ENCODE measurements around the gene CST11. TPM values are rescaled to one million over a fixed set of nuclear protein-coding genes. Genes with fewer than 3 reads are reported as not detected.

The CST11 gene
- total RNA-seq, 1 donor, result not detected

- Histone ChIP-seq H3K4me2 (ENCODE audit: insufficient read depth, low read length) (no peak overlapping the region), H4K20me1 (ENCODE audit: insufficient read depth, low read length) (no peaks in the 10 kb centered on the region), H3K27ac (ENCODE audit: low read depth, low read length) (no peak overlapping the region), H3K36me3 (ENCODE audit: insufficient read depth, low read length) (no peaks in the 10 kb centered on the region), H3K9me3 (ENCODE audit: low read depth, low read length) (no peaks in the 10 kb centered on the region), H3K4me3 (ENCODE audit: insufficient read depth, low read length) (no peak overlapping the region), H2AFZ (ENCODE audit: low read length) (no peak overlapping the region), H3K27me3 (ENCODE audit: insufficient read depth, low read length) (no peaks in the 10 kb centered on the region), H3K4me1 (ENCODE audit: insufficient read depth, low read length) (no peaks in the 10 kb centered on the region), H3K79me2 (ENCODE audit: insufficient read depth, low read length) (no peaks in the 10 kb centered on the region)
- DNase-seq (ENCODE audit: insufficient read length, low spot score, missing footprints), result no peak
- TF ChIP-seq CTCF (IDR thresholded peaks at IDR 0.05; ENCODE audit: extremely low read depth, low read depth, low read length), result no peak
These were observed 16.8 kb downstream of the CST11 start for GRCh38 chr20:23435626-23436539.

- TF ChIP-seq CTCF (IDR thresholded peaks at IDR 0.05; ENCODE audit: extremely low read depth, low read depth, low read length), result no peak
- no peaks in the 10 kb centered on the region for H3K27me3 ChIP-seq (ENCODE audit: insufficient read depth, low read length)
- H3K9me3 ChIP-seq (ENCODE audit: low read depth, low read length), result no peaks in the 10 kb centered on the region
- no peak overlapping the region for H3K4me2 ChIP-seq (ENCODE audit: insufficient read depth, low read length)
- no peak for DNase-seq (ENCODE audit: insufficient read length, low spot score, missing footprints)
- no peaks in the 10 kb centered on the region for H3K36me3 ChIP-seq (ENCODE audit: insufficient read depth, low read length)
- H4K20me1 ChIP-seq (ENCODE audit: insufficient read depth, low read length), result no peaks in the 10 kb centered on the region
- no peaks in the 10 kb centered on the region for H3K4me1 ChIP-seq (ENCODE audit: insufficient read depth, low read length)
- no peak overlapping the region for H2AFZ ChIP-seq (ENCODE audit: low read length)
- H3K4me3 ChIP-seq (ENCODE audit: insufficient read depth, low read length), result no peak overlapping the region
- H3K27ac ChIP-seq (ENCODE audit: low read depth, low read length), result no peak overlapping the region
- no peaks in the 10 kb centered on the region for H3K79me2 ChIP-seq (ENCODE audit: insufficient read depth, low read length)
These were observed 18.0 kb downstream of the CST11 start for GRCh38 chr20:23434521-23435313.

DNA sequence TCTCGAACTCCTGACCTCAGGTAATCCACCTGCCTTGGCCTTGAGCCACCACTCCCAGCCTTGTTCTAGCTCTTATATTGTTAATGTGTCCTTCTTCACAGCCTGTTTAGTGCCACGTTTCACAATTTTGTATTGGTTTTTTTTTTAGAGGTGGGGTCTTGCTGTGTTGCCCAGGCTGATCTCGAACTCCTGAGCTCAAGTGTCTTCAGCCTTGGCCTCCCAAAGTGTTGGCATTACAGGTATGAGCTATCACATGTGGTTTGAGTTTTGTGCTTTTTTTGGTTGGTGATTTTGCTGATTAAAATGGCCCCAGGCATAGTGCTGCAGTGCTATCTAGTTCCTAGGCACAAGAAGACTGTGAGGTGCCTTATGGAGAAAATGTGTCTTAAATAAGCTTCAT, 19.0 kb downstream of the CST11 start:
- H3K27ac ChIP-seq (ENCODE audit: low read depth, low read length), result no peak overlapping the region
- DNase-seq (ENCODE audit: insufficient read length, low spot score, missing footprints), result no peak

More for the DNA sequence above, 19.0 kb downstream of the CST11 start:
- Histone ChIP-seq H3K9me3 (ENCODE audit: low read depth, low read length) (no peaks in the 10 kb centered on the region), H3K4me3 (ENCODE audit: insufficient read depth, low read length) (no peak overlapping the region), H2AFZ (ENCODE audit: low read length) (no peak overlapping the region), H3K27me3 (ENCODE audit: insufficient read depth, low read length) (no peaks in the 10 kb centered on the region), H3K36me3 (ENCODE audit: insufficient read depth, low read length) (no peaks in the 10 kb centered on the region), H3K4me1 (ENCODE audit: insufficient read depth, low read length) (no peaks in the 10 kb centered on the region), H3K79me2 (ENCODE audit: insufficient read depth, low read length) (no peaks in the 10 kb centered on the region), H3K4me2 (ENCODE audit: insufficient read depth, low read length) (no peak overlapping the region), H4K20me1 (ENCODE audit: insufficient read depth, low read length) (no peaks in the 10 kb centered on the region)
- no peak for TF ChIP-seq CTCF (IDR thresholded peaks at IDR 0.05; ENCODE audit: extremely low read depth, low read depth, low read length)
